Left lung (tissue), 10 donors: ENCODE results near the gene PKHD1. TPM values are rescaled to one million over a fixed set of nuclear protein-coding genes. Genes with fewer than 3 reads are reported as not detected.
A peak's percentile ranks its signal among the peaks of the same experiment; 100 is the strongest.
"Not testable (repeated sequence)": the region's sequence is repeated elsewhere in the genome, so short reads cannot be mapped to it uniquely, and the experiment has no call there.

Source experiments
- ATAC-seq: fragments of 200-7000 bp; cut with Tn5 transposase; one replicate; pipeline ENCODE4 v1.9.1; 2020; ENCODE audit warnings: moderate library complexity
- DNase-seq, 4 donors: peaks; one replicate each; pipeline ENCODE4 v3.0.0-alpha.2; 2013 to 2020
- H3K27ac ChIP-seq, 2 donors: fragments of 200-600 bp; sonication (generic) in 1 of 2; one replicate each; pipeline versions ENCODE4 v1.5.0 to v1.8.0; 2020 to 2021
- H3K27me3 ChIP-seq, 2 donors: fragments of 200-600 bp; sonication (generic) in 1 of 2; one replicate each; pipeline versions ENCODE4 v1.5.0 to v1.8.0; 2020 to 2021
- H3K36me3 ChIP-seq, 2 donors: fragments of 200-600 bp; sonication (generic) in 1 of 2; one replicate each; pipeline versions ENCODE4 v1.5.0 to v1.8.0; 2020 to 2021
- H3K4me1 ChIP-seq, 2 donors: fragments of 200-600 bp; one replicate each; pipeline ENCODE4 v1.8.0; 2021
- H3K4me3 ChIP-seq, 2 donors: fragments of 200-600 bp; sonication (generic) in 1 of 2; one replicate each; pipeline versions ENCODE4 v1.5.0 to v1.8.0; 2020 to 2021; ENCODE audit warnings: mild to moderate bottlenecking in 1 of 2
- H3K9me3 ChIP-seq, 2 donors: fragments of 200-600 bp; sonication (generic) in 1 of 2; one replicate each; pipeline versions ENCODE4 v1.5.0 to v1.8.0; 2020 to 2021
- intact Hi-C, 2 donors: fragments of 100-400 bp; cut with DNase I; formaldehyde crosslinking; loops; one replicate each; pipeline versions ENCODE4 v1.11.2 to v1.14.2; 2022
- polyA plus RNA-seq, 6 donors: library from polyadenylated mRNA; unstranded; fragments of 120-200 nt; gene quantifications; one replicate each; pipeline ENCODE4 v1.2.1, GENCODE V29; 2013; ENCODE audit not compliant: insufficient read length in 6 of 6
- total RNA-seq, 2 donors: library from RNA; stranded (reverse); fragmentation: NEBNext Ultra II Directional; extraction: Animal tissue kit (Norgen Biotek cat#: 25700); gene quantifications; one replicate each; pipeline ENCODE4 v1.2.1, GENCODE V29; 2021
- TF ChIP-seq, protein P1 (sequence below), 2 donors: fragments of 200-600 bp; sonication (generic) in 1 of 2; IDR thresholded peaks; one replicate each; pipeline versions ENCODE4 v1.5.0 to v1.8.0; 2021; ENCODE audit warnings: antibody characterized with exemption in 2 of 2
- donor health status: DM: no; HTN: yes; CAD: no.
- donor health status: DM: no; HTN: no; CAD: no.

The PKHD1 gene
- total and polyA plus RNA-seq, 8 donors = 0.29 to 7.9 (median 6.2) TPM

DNA sequence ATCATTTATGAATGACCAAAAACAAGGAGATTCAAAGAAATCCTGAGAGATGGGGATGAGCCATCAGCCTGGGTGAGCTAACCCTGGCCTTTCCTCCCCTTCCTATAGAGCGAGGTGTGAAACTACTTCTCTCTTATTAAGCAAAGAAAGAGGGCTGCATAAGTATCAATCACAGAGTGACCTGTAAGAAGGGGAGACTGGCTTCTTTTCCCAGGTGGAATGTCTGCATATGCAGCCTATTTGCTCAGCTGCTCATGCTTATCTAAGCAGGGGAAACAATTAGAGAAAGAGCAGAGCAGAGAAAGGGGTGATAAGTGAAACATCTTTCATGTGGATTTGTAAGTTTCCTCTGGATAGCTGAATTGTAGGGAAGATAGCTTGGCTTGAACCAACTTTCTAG lies 160.0 kb downstream of the PKHD1 start:
- peaks cover 0 to 5% of the 10 kb centered on the region in 2 donors for H3K9me3 ChIP-seq
- intact Hi-C loops = no loop called here
- H3K27me3 ChIP-seq = no peaks in the 10 kb centered on the region
- no peak for ATAC-seq
- no peak overlapping the region for H3K27ac ChIP-seq
- H3K36me3 ChIP-seq = no peaks in the 10 kb centered on the region
- H3K4me3 ChIP-seq = no peak overlapping the region
- TF ChIP-seq, protein P1, sequence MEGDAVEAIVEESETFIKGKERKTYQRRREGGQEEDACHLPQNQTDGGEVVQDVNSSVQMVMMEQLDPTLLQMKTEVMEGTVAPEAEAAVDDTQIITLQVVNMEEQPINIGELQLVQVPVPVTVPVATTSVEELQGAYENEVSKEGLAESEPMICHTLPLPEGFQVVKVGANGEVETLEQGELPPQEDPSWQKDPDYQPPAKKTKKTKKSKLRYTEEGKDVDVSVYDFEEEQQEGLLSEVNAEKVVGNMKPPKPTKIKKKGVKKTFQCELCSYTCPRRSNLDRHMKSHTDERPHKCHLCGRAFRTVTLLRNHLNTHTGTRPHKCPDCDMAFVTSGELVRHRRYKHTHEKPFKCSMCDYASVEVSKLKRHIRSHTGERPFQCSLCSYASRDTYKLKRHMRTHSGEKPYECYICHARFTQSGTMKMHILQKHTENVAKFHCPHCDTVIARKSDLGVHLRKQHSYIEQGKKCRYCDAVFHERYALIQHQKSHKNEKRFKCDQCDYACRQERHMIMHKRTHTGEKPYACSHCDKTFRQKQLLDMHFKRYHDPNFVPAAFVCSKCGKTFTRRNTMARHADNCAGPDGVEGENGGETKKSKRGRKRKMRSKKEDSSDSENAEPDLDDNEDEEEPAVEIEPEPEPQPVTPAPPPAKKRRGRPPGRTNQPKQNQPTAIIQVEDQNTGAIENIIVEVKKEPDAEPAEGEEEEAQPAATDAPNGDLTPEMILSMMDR (IDR thresholded peaks at IDR 0.05) = no peak
- DNase-seq = no peak
- H3K4me1 ChIP-seq = no peaks in the 10 kb centered on the region

DNA sequence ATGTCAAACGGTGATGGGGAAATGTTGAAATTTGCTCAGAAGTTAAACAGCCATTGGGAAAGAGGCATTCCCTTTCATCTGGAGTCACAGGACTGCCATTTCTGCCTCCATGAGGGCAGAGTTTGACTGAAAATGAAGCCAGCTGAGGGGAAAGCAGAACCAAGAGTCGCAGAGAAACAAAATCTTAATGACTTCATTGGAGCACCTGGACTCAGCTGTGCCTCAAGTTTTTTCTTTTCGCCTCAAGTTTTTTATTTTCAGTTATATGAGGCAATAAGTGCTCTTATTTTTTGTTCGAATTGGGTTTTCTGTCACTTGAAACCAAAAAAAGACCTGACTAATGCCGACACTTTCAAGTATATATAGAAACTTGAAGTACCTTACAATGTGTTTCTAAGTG lies 161.3 kb downstream of the PKHD1 start:
- Histone ChIP-seq H3K27ac (no peak overlapping the region), H3K4me1 (no peaks in the 10 kb centered on the region), H3K4me3 (no peak overlapping the region), H3K9me3 (peaks cover 0 to 10% of the 10 kb centered on the region in 2 donors), H3K36me3 (no peaks in the 10 kb centered on the region), H3K27me3 (no peaks in the 10 kb centered on the region)
- intact Hi-C loops = no loop called here
- DNase-seq (no peak), ATAC-seq (no peak)
- TF ChIP-seq, protein P1 (IDR thresholded peaks at IDR 0.05) = no peak

- intact Hi-C loops, H3K36me3 ChIP-seq, H3K27ac ChIP-seq, ATAC-seq, H3K27me3 ChIP-seq, H3K4me3 ChIP-seq, H3K4me1 ChIP-seq: not testable (repeated sequence)
- DNase-seq = peak in 1 of 4 donors; percentile 22
- peaks cover 0 to 23% of the 10 kb centered on the region in 2 donors for H3K9me3 ChIP-seq
Measured at GRCh38 chr6:51922479-51922878, 164.9 kb downstream of the PKHD1 start.

- intact Hi-C loops = not testable (repeated sequence)
Measured at GRCh38 chr6:51918347-51918746, 169.1 kb downstream of the PKHD1 start.

GRCh38 chr6:51915098-51915497 lies 172.3 kb downstream of the PKHD1 start:
- peaks cover 0 to 13% of the 10 kb centered on the region in 2 donors for H3K9me3 ChIP-seq
- TF ChIP-seq, protein P1 (IDR thresholded peaks at IDR 0.05) = no peak
- intact Hi-C loops = no loop called here
- ATAC-seq (no peak), DNase-seq (no peak)
- H3K4me3 ChIP-seq = no peak overlapping the region
- H3K27ac ChIP-seq = no peak overlapping the region
- no peaks in the 10 kb centered on the region for H3K36me3 ChIP-seq
- H3K27me3 ChIP-seq = no peaks in the 10 kb centered on the region
- H3K4me1 ChIP-seq = no peaks in the 10 kb centered on the region

More at GRCh38 chr6:51918347-51918746, 169.1 kb downstream of the PKHD1 start:
- H3K4me1 ChIP-seq, H3K36me3 ChIP-seq, ATAC-seq, H3K4me3 ChIP-seq, H3K27me3 ChIP-seq, DNase-seq, H3K27ac ChIP-seq: not testable (repeated sequence)
- peaks cover 0 to 23% of the 10 kb centered on the region in 2 donors for H3K9me3 ChIP-seq

GRCh38 chr6:51913265-51913664 lies 174.1 kb downstream of the PKHD1 start:
- DNase-seq (no peak), ATAC-seq (no peak)
- H3K4me3 ChIP-seq = no peak overlapping the region
- H3K27me3 ChIP-seq = no peaks in the 10 kb centered on the region
- TF ChIP-seq, protein P1 (IDR thresholded peaks at IDR 0.05) = no peak
- H3K27ac ChIP-seq = no peak overlapping the region
- no peaks in the 10 kb centered on the region for H3K9me3 ChIP-seq
- H3K36me3 ChIP-seq = no peaks in the 10 kb centered on the region
- intact Hi-C loops = no loop called here
- H3K4me1 ChIP-seq = no peaks in the 10 kb centered on the region
